ENCODE results near the gene PI4KB.
A peak's percentile ranks its signal among the peaks of the same experiment; 100 is the strongest.

Gene PI4KB

DNA sequence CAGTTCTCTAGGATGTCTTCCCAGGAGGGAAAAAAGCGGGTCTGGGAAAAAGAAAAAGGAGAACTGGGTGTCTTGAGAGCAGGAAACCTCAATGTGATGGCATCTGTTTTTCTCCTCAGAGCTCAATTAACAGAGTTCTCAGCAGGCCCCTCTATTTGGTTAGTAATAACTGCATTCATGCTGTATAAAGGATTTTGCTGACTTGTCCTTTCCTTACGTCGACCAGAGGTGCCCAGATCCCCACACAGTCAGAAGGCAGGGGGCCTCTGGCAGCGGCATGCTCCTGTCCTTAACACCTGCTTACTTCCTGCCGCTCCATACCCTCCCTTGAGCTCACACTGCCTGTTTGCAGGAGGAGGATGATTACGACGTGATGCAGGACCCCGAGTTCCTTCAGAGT lies 60.4 kb downstream of the PI4KB start:
- TF ChIP-seq CTCF (IDR thresholded peaks at IDR 0.05), result no peak
- Mint-ChIP-seq H3K9me3 (no peaks in the 10 kb centered on the region), H3K4me1 (no peaks in the 10 kb centered on the region), H3K4me3 (no peak overlapping the region), H3K27ac (no peak overlapping the region), H3K27me3 (ENCODE audit: low read depth, poor library complexity) (peaks cover 3% of the 10 kb centered on the region), H3K36me3 (ENCODE audit: low read depth) (peaks cover 71% of the 10 kb centered on the region)
- no peak for DNase-seq

GRCh38 chr1:151266315-151266714 lies 60.9 kb downstream of the PI4KB start:
- Mint-ChIP-seq H3K27me3 (ENCODE audit: low read depth, poor library complexity) (peaks cover 3% of the 10 kb centered on the region), H3K27ac (no peak overlapping the region), H3K4me1 (no peaks in the 10 kb centered on the region), H3K36me3 (ENCODE audit: low read depth) (peaks cover 66% of the 10 kb centered on the region), H3K9me3 (no peaks in the 10 kb centered on the region), H3K4me3 (no peak overlapping the region)
- no peak for DNase-seq
- TF ChIP-seq CTCF (IDR thresholded peaks at IDR 0.05), result no peak

- peaks cover 3% of the 10 kb centered on the region for H3K27me3 Mint-ChIP-seq (ENCODE audit: low read depth, poor library complexity)
- no peak for DNase-seq
- no peak overlapping the region for H3K4me3 Mint-ChIP-seq
- peaks cover 64% of the 10 kb centered on the region for H3K36me3 Mint-ChIP-seq (ENCODE audit: low read depth)
- no peaks in the 10 kb centered on the region for H3K9me3 Mint-ChIP-seq
- H3K27ac Mint-ChIP-seq, result peak overlapping the region; percentile 32
- no peak for TF ChIP-seq CTCF (IDR thresholded peaks at IDR 0.05)
- H3K4me1 Mint-ChIP-seq, result no peaks in the 10 kb centered on the region
Measured at GRCh38 chr1:151265446-151266236, 61.6 kb downstream of the PI4KB start.

DNA sequence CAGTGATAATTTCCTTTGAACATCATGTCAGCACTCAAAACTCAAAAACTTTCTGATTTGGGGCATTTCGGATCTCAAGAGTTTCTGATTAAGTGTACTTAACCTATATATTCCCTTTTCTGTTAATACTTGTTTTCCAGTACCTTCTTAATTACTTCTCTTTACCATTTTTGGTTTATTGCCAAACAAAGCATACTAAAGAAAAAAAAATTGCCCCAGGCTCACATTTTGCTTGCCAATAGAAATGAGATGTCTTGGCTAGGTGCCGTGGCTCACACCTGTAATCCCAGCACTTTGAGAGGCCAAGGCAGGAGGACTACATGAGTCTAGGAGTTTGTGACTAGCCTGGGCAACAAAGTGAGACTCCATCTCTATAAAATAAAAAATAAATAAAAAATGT lies 67.9 kb downstream of the PI4KB start:
- no peak overlapping the region for H3K27ac Mint-ChIP-seq
- no peak overlapping the region for H3K4me3 Mint-ChIP-seq
- peaks cover 17% of the 10 kb centered on the region for H3K4me1 Mint-ChIP-seq
- no peak for DNase-seq
- H3K36me3 Mint-ChIP-seq (ENCODE audit: low read depth), result peaks cover 28% of the 10 kb centered on the region
- peaks cover 3% of the 10 kb centered on the region for H3K27me3 Mint-ChIP-seq (ENCODE audit: low read depth, poor library complexity)
- no peak for TF ChIP-seq CTCF (IDR thresholded peaks at IDR 0.05)
- H3K9me3 Mint-ChIP-seq, result peaks cover 3% of the 10 kb centered on the region

- H3K9me3 Mint-ChIP-seq, result peaks cover 4% of the 10 kb centered on the region
- no peak for DNase-seq
- peaks cover 17% of the 10 kb centered on the region for H3K4me1 Mint-ChIP-seq
- peaks cover 3% of the 10 kb centered on the region for H3K27me3 Mint-ChIP-seq (ENCODE audit: low read depth, poor library complexity)
- TF ChIP-seq CTCF (IDR thresholded peaks at IDR 0.05), result no peak
- H3K36me3 Mint-ChIP-seq (ENCODE audit: low read depth), result peaks cover 17% of the 10 kb centered on the region
- peak overlapping the region; percentile 66 for H3K27ac Mint-ChIP-seq
- peak overlapping the region; percentile 90 for H3K4me3 Mint-ChIP-seq
Measured at GRCh38 chr1:151255381-151255780, 71.8 kb downstream of the PI4KB start.
